Liver (tissue), 3 donors: ENCODE data around the gene SLC44A3.

ENCODE experiments used
- CTCF ChIP-seq: fragments of 150-350 bp; IDR thresholded peaks from 2 replicates; pipeline ENCODE4 v1.5.1; 2017; ENCODE audit warnings: improper control_type of control experiment, low read depth, low read length; ENCODE audit not compliant: missing input control
- MAX ChIP-seq: IDR thresholded peaks from 2 replicates; pipeline ENCODE4 v1.6.1; 2016; ENCODE audit warnings: antibody characterized with exemption
- RAD21 ChIP-seq, 2 donors: IDR thresholded peaks; 2 replicates each; pipeline ENCODE4 v1.6.1; 2016; ENCODE audit warnings: antibody characterized with exemption in 2 of 2, mild to moderate bottlenecking in 2 of 2
- SP1 ChIP-seq: IDR thresholded peaks from 2 replicates; pipeline ENCODE4 v1.6.1; 2018; ENCODE audit warnings: antibody characterized with exemption, mild to moderate bottlenecking
- TAF1 ChIP-seq: conservative IDR thresholded peaks from 2 replicates; pipeline ENCODE4 v1.6.1; 2016; ENCODE audit warnings: antibody characterized with exemption, mild to moderate bottlenecking
- donor health status: healthy.
- donor health status: healthy.

GRCh38 chr1:94806441-94806871 lies 13.7 kb upstream of the SLC44A3 start:
- TF ChIP-seq RAD21 (IDR thresholded peaks at IDR 0.05) (no peak), CTCF (no peak), SP1 (no peak), TAF1 (no peak), MAX (no peak)
